ENCODE data around the gene CLRN2. TPM values are rescaled to one million over a fixed set of nuclear protein-coding genes. Genes with fewer than 3 reads are reported as not detected.

The CLRN2 gene
- total RNA-seq, 1 experiment from 2014 or later = not detected

DNA sequence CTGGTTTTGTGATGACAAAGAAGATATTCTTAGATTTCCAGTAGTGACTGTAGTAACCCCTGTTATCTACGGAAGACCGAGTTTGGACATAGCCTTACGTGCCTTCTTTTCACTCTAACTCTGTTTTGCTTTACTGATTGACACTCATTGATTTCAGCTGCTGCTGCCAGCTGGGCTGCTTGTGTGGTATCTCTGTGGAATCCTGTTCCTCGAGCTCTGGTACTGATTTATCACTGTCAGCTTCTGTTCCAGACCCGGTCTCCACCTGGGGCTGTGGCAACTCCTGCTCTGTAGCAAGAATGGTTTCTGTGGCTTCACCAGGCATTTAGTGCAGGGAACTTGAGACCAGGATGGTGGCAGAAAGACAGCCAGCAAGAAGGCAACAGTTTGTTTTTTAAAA lies 37.5 kb downstream of the CLRN2 start:
- Mint-ChIP-seq H3K4me1 (no peaks in the 10 kb centered on the region), H3K36me3 (ENCODE audit: insufficient read depth in 1 of 3, low read depth in 3 of 3) (no peaks in the 10 kb centered on the region), H3K9me3 (no peaks in the 10 kb centered on the region), H3K4me3 (no peak overlapping the region), H3K27ac (no peak overlapping the region), H3K27me3 (ENCODE audit: low read depth) (peaks cover 31% of the 10 kb centered on the region)
- Histone ChIP-seq H3K4ac (ENCODE audit: low read depth, low read length) (no peak overlapping the region), H3T11ph (ENCODE audit: low read length) (no peak overlapping the region), H3K4me1 (ENCODE audit: insufficient read depth, low read length) (no peaks in the 10 kb centered on the region), H3K79me1 (ENCODE audit: insufficient read depth, low read depth, low read length, poor library complexity, severe bottlenecking) (no peaks in the 10 kb centered on the region), H3K27me3 (ENCODE audit: insufficient read depth, low read length) (no peaks in the 10 kb centered on the region), H3K27ac (ENCODE audit: insufficient read length, low read depth, low read length) (no peak overlapping the region), H2BK20ac (ENCODE audit: low read depth, low read length, poor library complexity, severe bottlenecking) (no peak overlapping the region), H3K14ac (ENCODE audit: insufficient read depth, low read length) (no peak overlapping the region), H3K9me3 (ENCODE audit: control insufficient read depth, low read depth, low read length) (no peaks in the 10 kb centered on the region), H2BK12ac (ENCODE audit: insufficient read length, low read depth, low read length) (no peak overlapping the region), H3K23me2 (ENCODE audit: insufficient read length, low read depth, low read length, poor library complexity, severe bottlenecking) (no peaks in the 10 kb centered on the region), H2BK15ac (ENCODE audit: low read depth, low read length) (no peak overlapping the region), H4K8ac (replicated peaks; ENCODE audit: insufficient read length, low read depth, low read length) (no peak overlapping the region), H4K20me1 (ENCODE audit: control insufficient read depth, insufficient read depth, insufficient read length) (no peaks in the 10 kb centered on the region), H3K4me2 (ENCODE audit: insufficient read depth, insufficient read length, low read length) (no peak overlapping the region), H3K18ac (ENCODE audit: insufficient read length, low read depth, low read length) (no peak overlapping the region), H2AK5ac (ENCODE audit: insufficient read length, low read length) (no peak overlapping the region), H3K79me2 (ENCODE audit: insufficient read depth, low read length) (no peaks in the 10 kb centered on the region), H3K9ac (ENCODE audit: extremely low read depth, insufficient read length, low read length) (no peak overlapping the region), H2BK120ac (ENCODE audit: low read depth, low read length, poor library complexity, severe bottlenecking) (no peak overlapping the region), H3K56ac (ENCODE audit: insufficient read length, low read depth, low read length) (no peak overlapping the region), H4K5ac (ENCODE audit: insufficient read length, low read depth, low read length) (no peak overlapping the region), H3K23ac (ENCODE audit: insufficient read length, low read depth, low read length) (no peak overlapping the region), H4K91ac (ENCODE audit: insufficient read length, low read depth, low read length) (no peak overlapping the region), H2BK5ac (ENCODE audit: insufficient read length, low read length) (no peak overlapping the region), H2AFZ (ENCODE audit: low read length) (no peak overlapping the region)
- no CpG with 5 or more reads among the region's 5 CpGs for WGBS (ENCODE audit: extremely low coverage, insufficient read length, low lambda C conversion rate)
- no peak for DNase-seq
- TF ChIP-seq CTCF (conservative IDR thresholded peaks at IDR 0.05) = no peak

Data from H9 (cell line).